ENCODE data around the gene TEX13A.

TEX13A gene

DNA sequence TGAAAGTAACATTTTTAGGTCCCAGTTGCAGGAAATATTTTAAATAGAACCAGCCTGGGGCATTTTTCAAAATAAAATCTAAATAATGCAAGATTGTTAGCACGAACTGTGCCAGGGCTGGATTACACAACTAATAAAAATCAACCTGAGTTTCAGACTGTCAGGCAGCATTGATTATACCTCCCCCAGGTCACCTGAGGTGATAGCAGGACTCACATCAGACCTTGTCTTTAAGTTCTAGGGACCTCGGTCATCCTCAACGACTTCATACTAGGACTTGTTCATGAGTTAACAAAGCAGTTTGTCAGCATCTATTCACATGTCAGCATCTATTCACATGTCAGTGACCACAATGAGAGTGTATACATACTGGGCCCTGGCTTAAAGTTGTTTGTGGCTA is 8.7 kb upstream of the TEX13A start:
- H3K9me3 ChIP-seq (replicated peaks; ENCODE audit: insufficient read depth, low read length) = no peaks in the 10 kb centered on the region
- H3F3A ChIP-seq (ENCODE audit: insufficient read depth, low read length) = no peaks in the 10 kb centered on the region
- no peaks in the 10 kb centered on the region for H3K36me3 ChIP-seq (replicated peaks; ENCODE audit: insufficient read depth, low read length)
- no peaks in the 10 kb centered on the region for H3K4me1 ChIP-seq (ENCODE audit: low read length)
- no peak for TF ChIP-seq EZH2phosphoT487 (IDR thresholded peaks at IDR 0.05; ENCODE audit: low read length)
- no peak for TF ChIP-seq EZH2 (optimal IDR thresholded peaks at IDR 0.05; ENCODE audit: low read depth, low read length)
- TF ChIP-seq, protein P1, sequence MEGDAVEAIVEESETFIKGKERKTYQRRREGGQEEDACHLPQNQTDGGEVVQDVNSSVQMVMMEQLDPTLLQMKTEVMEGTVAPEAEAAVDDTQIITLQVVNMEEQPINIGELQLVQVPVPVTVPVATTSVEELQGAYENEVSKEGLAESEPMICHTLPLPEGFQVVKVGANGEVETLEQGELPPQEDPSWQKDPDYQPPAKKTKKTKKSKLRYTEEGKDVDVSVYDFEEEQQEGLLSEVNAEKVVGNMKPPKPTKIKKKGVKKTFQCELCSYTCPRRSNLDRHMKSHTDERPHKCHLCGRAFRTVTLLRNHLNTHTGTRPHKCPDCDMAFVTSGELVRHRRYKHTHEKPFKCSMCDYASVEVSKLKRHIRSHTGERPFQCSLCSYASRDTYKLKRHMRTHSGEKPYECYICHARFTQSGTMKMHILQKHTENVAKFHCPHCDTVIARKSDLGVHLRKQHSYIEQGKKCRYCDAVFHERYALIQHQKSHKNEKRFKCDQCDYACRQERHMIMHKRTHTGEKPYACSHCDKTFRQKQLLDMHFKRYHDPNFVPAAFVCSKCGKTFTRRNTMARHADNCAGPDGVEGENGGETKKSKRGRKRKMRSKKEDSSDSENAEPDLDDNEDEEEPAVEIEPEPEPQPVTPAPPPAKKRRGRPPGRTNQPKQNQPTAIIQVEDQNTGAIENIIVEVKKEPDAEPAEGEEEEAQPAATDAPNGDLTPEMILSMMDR (IDR thresholded peaks at IDR 0.05; ENCODE audit: low read length) = no peak
- H3K79me2 ChIP-seq (ENCODE audit: low read length) = no peaks in the 10 kb centered on the region
- H2AFZ ChIP-seq (ENCODE audit: low read length) = no peak overlapping the region
- H4K20me1 ChIP-seq (ENCODE audit: insufficient read depth, low read length) = no peaks in the 10 kb centered on the region
- H3K27ac ChIP-seq (ENCODE audit: low read length) = no peak overlapping the region
- H3K27me3 ChIP-seq (replicated peaks; ENCODE audit: insufficient read depth, low read length) = no peaks in the 10 kb centered on the region
- no peak overlapping the region for H3K9ac ChIP-seq (ENCODE audit: low read length)
- no peak for DNase-seq
- no peak overlapping the region for H3K4me2 ChIP-seq (ENCODE audit: low read depth, low read length)
- no peaks in the 10 kb centered on the region for H3K9me2 ChIP-seq (replicated peaks; ENCODE audit: insufficient read depth, low read length)
- no peak overlapping the region for H3K4me3 ChIP-seq (ENCODE audit: low read length)

- H3K4me3 ChIP-seq (ENCODE audit: low read length) = no peak overlapping the region
- H3F3A ChIP-seq (ENCODE audit: insufficient read depth, low read length) = no peaks in the 10 kb centered on the region
- H3K4me1 ChIP-seq (ENCODE audit: low read length) = no peaks in the 10 kb centered on the region
- no peaks in the 10 kb centered on the region for H3K79me2 ChIP-seq (ENCODE audit: low read length)
- no peak overlapping the region for H3K9ac ChIP-seq (ENCODE audit: low read length)
- no peaks in the 10 kb centered on the region for H3K9me3 ChIP-seq (replicated peaks; ENCODE audit: insufficient read depth, low read length)
- no peak for DNase-seq
- TF ChIP-seq, protein P1 (IDR thresholded peaks at IDR 0.05; ENCODE audit: low read length) = no peak
- TF ChIP-seq EZH2phosphoT487 (IDR thresholded peaks at IDR 0.05; ENCODE audit: low read length) = no peak
- no peak for TF ChIP-seq EZH2 (optimal IDR thresholded peaks at IDR 0.05; ENCODE audit: low read depth, low read length)
- H2AFZ ChIP-seq (ENCODE audit: low read length) = no peak overlapping the region
- no peaks in the 10 kb centered on the region for H3K9me2 ChIP-seq (replicated peaks; ENCODE audit: insufficient read depth, low read length)
- no peaks in the 10 kb centered on the region for H3K27me3 ChIP-seq (replicated peaks; ENCODE audit: insufficient read depth, low read length)
- no peak overlapping the region for H3K4me2 ChIP-seq (ENCODE audit: low read depth, low read length)
- no peaks in the 10 kb centered on the region for H4K20me1 ChIP-seq (ENCODE audit: insufficient read depth, low read length)
- no peaks in the 10 kb centered on the region for H3K36me3 ChIP-seq (replicated peaks; ENCODE audit: insufficient read depth, low read length)
- no peak overlapping the region for H3K27ac ChIP-seq (ENCODE audit: low read length)
Observed at GRCh38 chrX:105228602-105229001, 8.1 kb upstream of the TEX13A start.

DNA sequence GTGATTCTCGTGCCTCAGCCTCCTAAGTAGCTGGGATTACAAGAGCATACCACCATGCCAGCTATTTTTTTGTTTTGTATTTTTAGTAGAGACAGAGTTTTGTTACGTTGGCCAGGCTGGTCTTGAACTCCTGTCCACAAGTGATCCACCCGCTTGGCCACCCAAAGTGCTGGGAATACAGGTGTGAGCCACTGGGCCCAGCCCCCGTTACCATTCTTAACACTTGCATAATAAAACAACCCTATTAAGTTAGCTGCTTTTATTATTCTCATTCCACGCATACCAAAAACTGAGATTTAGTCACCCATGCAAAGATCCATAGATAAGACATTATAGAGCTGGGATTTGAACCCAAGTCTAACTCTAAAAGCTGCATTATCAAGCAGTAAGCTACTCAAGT is 6.0 kb upstream of the TEX13A start:
- H3K9me2 ChIP-seq (replicated peaks; ENCODE audit: insufficient read depth, low read length) = no peaks in the 10 kb centered on the region
- no peak for DNase-seq
- no peaks in the 10 kb centered on the region for H3K79me2 ChIP-seq (ENCODE audit: low read length)
- H3F3A ChIP-seq (ENCODE audit: insufficient read depth, low read length) = no peaks in the 10 kb centered on the region
- H2AFZ ChIP-seq (ENCODE audit: low read length) = no peak overlapping the region
- no peak overlapping the region for H3K9ac ChIP-seq (ENCODE audit: low read length)
- H3K4me2 ChIP-seq (ENCODE audit: low read depth, low read length) = no peak overlapping the region
- no peaks in the 10 kb centered on the region for H3K36me3 ChIP-seq (replicated peaks; ENCODE audit: insufficient read depth, low read length)
- no peaks in the 10 kb centered on the region for H3K27me3 ChIP-seq (replicated peaks; ENCODE audit: insufficient read depth, low read length)
- H3K4me3 ChIP-seq (ENCODE audit: low read length) = no peak overlapping the region
- H3K9me3 ChIP-seq (replicated peaks; ENCODE audit: insufficient read depth, low read length) = no peaks in the 10 kb centered on the region
- H4K20me1 ChIP-seq (ENCODE audit: insufficient read depth, low read length) = no peaks in the 10 kb centered on the region
- TF ChIP-seq, protein P1 (IDR thresholded peaks at IDR 0.05; ENCODE audit: low read length) = no peak
- TF ChIP-seq EZH2 (optimal IDR thresholded peaks at IDR 0.05; ENCODE audit: low read depth, low read length) (no peak), EZH2phosphoT487 (IDR thresholded peaks at IDR 0.05; ENCODE audit: low read length) (no peak)
- H3K27ac ChIP-seq (ENCODE audit: low read length) = no peak overlapping the region
- no peaks in the 10 kb centered on the region for H3K4me1 ChIP-seq (ENCODE audit: low read length)

Measured in MM.1S (cell line).